Gastrocnemius medialis (tissue), 4 donors: ENCODE data around the gene DCPS. TPM values are rescaled to one million over a fixed set of nuclear protein-coding genes. Genes with fewer than 3 reads are reported as not detected.

ENCODE experiments used
- ATAC-seq, 2 donors: fragments of 150-250 bp; one replicate each; pipeline ENCODE4 v1.9.1; 2016
- DNase-seq, 2 donors: peaks; one replicate each; pipeline ENCODE4 v3.0.0-alpha.2; 2019
- H3K27ac ChIP-seq, 4 donors: fragments of 200-600 bp; sonication (generic); 1 replicate in 1 of 4; 2 replicates in 3 of 4; pipeline ENCODE4 v1.5.1; 2016 to 2018; ENCODE audit warnings: mild to moderate bottlenecking in 2 of 4, moderate library complexity in 1 of 4
- H3K27me3 ChIP-seq, 3 donors: fragments of 200-600 bp; sonication (generic) in 2 of 3; 1 replicate in 1 of 3; 2 replicates in 2 of 3; pipeline versions ENCODE4 v1.5.1 to v1.6.0; 2016 to 2019; ENCODE audit warnings: mild to moderate bottlenecking in 1 of 3, moderate library complexity in 1 of 3
- H3K36me3 ChIP-seq, 2 donors: fragments of 200-600 bp; sonication (generic) in 1 of 2; one replicate each; pipeline ENCODE4 v1.5.1; 2017 to 2018
- H3K4me1 ChIP-seq, 2 donors: fragments of 200-600 bp; sonication (generic) in 1 of 2; one replicate each; pipeline ENCODE4 v1.5.1; 2016 to 2017; ENCODE audit warnings: mild to moderate bottlenecking in 2 of 2
- H3K4me3 ChIP-seq, 4 donors: fragments of 200-600 bp; sonication (generic) in 3 of 4; 1 replicate in 1 of 4; 2 replicates in 3 of 4; pipeline ENCODE4 v1.5.1; 2016 to 2019; ENCODE audit warnings: mild to moderate bottlenecking in 2 of 4
- H3K9me3 ChIP-seq, 3 donors: fragments of 200-600 bp; sonication (generic) in 2 of 3; 1 replicate in 1 of 3; 2 replicates in 2 of 3; pipeline ENCODE4 v1.5.1; 2016 to 2019
- POLR2A ChIP-seq, 2 donors: fragments of 450-650 bp; IDR thresholded peaks; one replicate each; pipeline ENCODE4 v1.6.1; 2017; ENCODE audit warnings: antibody characterized with exemption in 2 of 2, mild to moderate bottlenecking in 2 of 2, moderate library complexity in 2 of 2
- in situ Hi-C, 4 donors: fragments of 200-750 bp; cut with MboI; loops; one replicate each; pipeline versions ENCODE4 v1.15.0 to v1.8.0; 2017; ENCODE audit warnings: low sequenced_read_pairs in 4 of 4
- intact Hi-C: fragments of 100-400 bp; cut with DNase I; formaldehyde crosslinking; loops from one replicate; pipeline ENCODE4 v1.15.1; 2023; ENCODE audit warnings: low total_unique reads
- total RNA-seq, 4 donors: library from RNA; depleted of rRNA; stranded (reverse); fragments of >200 nt; gene quantifications; one replicate each; pipeline versions ENCODE4 v1.1.0 to v1.2.3, GENCODE V29; 2016
- TF ChIP-seq, protein P1 (sequence below), 5 experiments: fragments of 450-650 bp in 3 of 5; fragments of 200-600 bp in 2 of 5; sonication (generic) in 2 of 5; IDR thresholded peaks in 4 of 5; conservative IDR thresholded peaks in 1 of 5; 1 replicate in 4 of 5; 2 replicates in 1 of 5; pipeline ENCODE4 v1.5.1; 2016 to 2019; ENCODE audit warnings: antibody characterized with exemption in 5 of 5, mild to moderate bottlenecking in 3 of 5, moderate library complexity in 3 of 5

Gene DCPS
- total RNA-seq, 4 donors from 2014 or later: 9.8 to 23.1 (median 11.5) TPM

DNA sequence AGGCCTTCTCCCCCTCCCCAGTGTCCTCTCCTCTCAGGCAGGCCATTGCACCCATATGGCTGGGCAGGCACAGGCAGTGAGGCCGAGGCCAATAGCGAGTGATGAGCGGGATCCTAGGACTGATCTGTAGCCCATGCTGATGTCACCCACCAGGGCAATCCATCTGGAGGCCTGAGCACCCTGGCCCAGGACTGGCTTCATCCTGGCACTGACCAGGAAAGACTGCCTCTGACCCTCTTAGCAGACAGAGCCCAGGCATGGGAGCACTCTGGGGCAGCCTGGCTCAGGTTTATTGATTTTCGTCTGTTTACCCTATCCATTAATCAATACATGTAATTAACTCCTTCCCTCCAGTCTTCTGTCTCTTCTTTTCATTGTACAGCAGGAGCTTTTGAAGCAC, 26.1 kb upstream of the DCPS start:
- H3K9me3 ChIP-seq: no peaks in the 10 kb centered on the region

DNA sequence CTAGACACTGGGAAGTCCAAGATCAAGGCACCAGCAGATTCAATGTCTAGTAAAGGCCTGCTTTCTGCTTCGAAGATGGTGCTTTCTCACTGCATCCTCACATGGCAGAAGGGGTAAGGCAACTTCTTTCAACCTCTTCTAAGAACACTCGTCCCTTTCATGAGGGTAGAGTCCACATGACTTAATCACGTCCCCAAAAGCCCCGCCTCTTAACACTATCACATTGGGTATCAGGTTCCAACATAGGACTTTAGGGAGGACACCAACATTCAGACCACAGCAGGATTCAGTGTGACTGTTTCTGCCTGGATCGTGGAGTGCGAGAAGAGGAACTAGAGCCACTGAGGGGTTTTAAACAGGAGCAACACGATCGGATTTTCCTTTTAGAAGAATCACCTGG, 24.7 kb upstream of the DCPS start:
- Histone ChIP-seq H3K4me3 (no peak overlapping the region), H3K36me3 (peaks cover 0 to 30% of the 10 kb centered on the region in 2 donors), H3K27me3 (no peaks in the 10 kb centered on the region), H3K27ac (no peak overlapping the region), H3K9me3 (no peaks in the 10 kb centered on the region), H3K4me1 (peaks cover 11 to 14% of the 10 kb centered on the region in 2 donors)
- intact Hi-C loops (no loop called here), in situ Hi-C loops (loop anchor here in 1 of 4 donors (10.0 kb wide), 1 partner anchor 64 kb away; the partner anchor contains the start of genes FAM118B and RPUSD4)
- TF ChIP-seq, protein P1, sequence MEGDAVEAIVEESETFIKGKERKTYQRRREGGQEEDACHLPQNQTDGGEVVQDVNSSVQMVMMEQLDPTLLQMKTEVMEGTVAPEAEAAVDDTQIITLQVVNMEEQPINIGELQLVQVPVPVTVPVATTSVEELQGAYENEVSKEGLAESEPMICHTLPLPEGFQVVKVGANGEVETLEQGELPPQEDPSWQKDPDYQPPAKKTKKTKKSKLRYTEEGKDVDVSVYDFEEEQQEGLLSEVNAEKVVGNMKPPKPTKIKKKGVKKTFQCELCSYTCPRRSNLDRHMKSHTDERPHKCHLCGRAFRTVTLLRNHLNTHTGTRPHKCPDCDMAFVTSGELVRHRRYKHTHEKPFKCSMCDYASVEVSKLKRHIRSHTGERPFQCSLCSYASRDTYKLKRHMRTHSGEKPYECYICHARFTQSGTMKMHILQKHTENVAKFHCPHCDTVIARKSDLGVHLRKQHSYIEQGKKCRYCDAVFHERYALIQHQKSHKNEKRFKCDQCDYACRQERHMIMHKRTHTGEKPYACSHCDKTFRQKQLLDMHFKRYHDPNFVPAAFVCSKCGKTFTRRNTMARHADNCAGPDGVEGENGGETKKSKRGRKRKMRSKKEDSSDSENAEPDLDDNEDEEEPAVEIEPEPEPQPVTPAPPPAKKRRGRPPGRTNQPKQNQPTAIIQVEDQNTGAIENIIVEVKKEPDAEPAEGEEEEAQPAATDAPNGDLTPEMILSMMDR (IDR thresholded peaks at IDR 0.05 in 4 of 5, conservative IDR thresholded peaks at IDR 0.05 in 1 of 5): no peak
- TF ChIP-seq POLR2A (IDR thresholded peaks at IDR 0.05): no peak
- no peak for DNase-seq
- no peak for ATAC-seq

More for the DNA sequence above, 26.1 kb upstream of the DCPS start:
- Histone ChIP-seq H3K27ac (no peak overlapping the region), H3K27me3 (no peaks in the 10 kb centered on the region), H3K4me1 (peaks cover 7 to 8% of the 10 kb centered on the region in 2 donors), H3K36me3 (peaks cover 0 to 44% of the 10 kb centered on the region in 2 donors), H3K4me3 (no peak overlapping the region)
- in situ Hi-C loops: loop anchor here in 1 of 4 donors (10.0 kb wide), 1 partner anchor 63 kb away; the partner anchor contains the start of genes FAM118B and RPUSD4
- intact Hi-C loops: no loop called here
- ATAC-seq (no peak), DNase-seq (no peak)
- TF ChIP-seq, protein P1 (IDR thresholded peaks at IDR 0.05 in 4 of 5, conservative IDR thresholded peaks at IDR 0.05 in 1 of 5): no peak
- no peak for TF ChIP-seq POLR2A (IDR thresholded peaks at IDR 0.05)

DNA sequence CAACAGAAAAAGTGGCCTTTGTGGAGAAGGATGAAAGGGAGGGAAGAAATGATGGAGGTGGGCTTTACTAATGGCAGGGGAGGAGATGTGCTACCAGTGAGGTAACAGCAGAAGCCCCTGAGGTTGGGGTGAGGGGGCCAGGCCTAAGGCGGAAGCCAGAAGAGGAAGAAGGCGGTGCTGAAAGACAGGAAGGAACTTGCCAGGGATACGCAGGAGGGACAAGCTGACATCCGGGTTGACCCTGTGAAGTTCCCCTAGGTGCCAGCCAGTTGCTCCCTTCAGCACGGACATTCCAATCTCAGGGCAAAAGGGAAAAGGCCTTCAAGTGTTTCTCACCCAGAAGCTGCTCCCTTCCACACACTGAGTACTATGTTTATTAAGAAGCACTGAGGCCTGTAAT, 23.3 kb upstream of the DCPS start:
- TF ChIP-seq, protein P1 (IDR thresholded peaks at IDR 0.05 in 4 of 5, conservative IDR thresholded peaks at IDR 0.05 in 1 of 5): no peak
- TF ChIP-seq POLR2A (IDR thresholded peaks at IDR 0.05): no peak
- intact Hi-C loops (no loop called here), in situ Hi-C loops (no loop called here)
- H3K9me3 ChIP-seq: no peaks in the 10 kb centered on the region
- peaks cover 0 to 16% of the 10 kb centered on the region in 2 donors for H3K36me3 ChIP-seq
- H3K27ac ChIP-seq: no peak overlapping the region
- no peak for DNase-seq
- H3K4me1 ChIP-seq: peaks cover 11 to 21% of the 10 kb centered on the region in 2 donors
- no peak overlapping the region for H3K4me3 ChIP-seq
- H3K27me3 ChIP-seq: no peaks in the 10 kb centered on the region
- no peak for ATAC-seq

DNA sequence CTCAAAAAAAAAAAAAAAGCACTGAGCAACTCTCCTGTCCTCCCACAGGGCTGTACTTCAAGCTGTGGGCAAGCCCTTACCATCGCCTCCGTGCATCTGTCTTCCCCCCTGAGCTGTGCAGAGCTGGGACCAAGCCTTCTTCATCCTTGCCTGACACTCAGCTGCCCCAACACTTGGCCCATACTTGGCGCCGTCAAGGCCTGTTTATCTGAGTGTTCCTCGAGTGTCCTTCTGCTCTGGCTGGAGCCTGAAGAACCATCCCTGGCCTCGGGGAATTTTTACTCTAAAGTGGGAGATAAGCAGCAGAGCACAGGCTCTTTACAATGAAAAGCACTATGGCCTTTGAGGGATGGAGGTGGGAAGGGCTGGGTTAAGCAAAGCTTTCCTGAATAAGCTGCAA, 22.6 kb upstream of the DCPS start:
- peak overlapping the region in 1 of 4 donors; percentile 94 for H3K27ac ChIP-seq
- in situ Hi-C loops: no loop called here

More for the DNA sequence above, 22.6 kb upstream of the DCPS start:
- peaks cover 11 to 21% of the 10 kb centered on the region in 2 donors for H3K4me1 ChIP-seq
- peaks cover 0 to 10% of the 10 kb centered on the region in 2 donors for H3K36me3 ChIP-seq
- intact Hi-C loops: no loop called here
- H3K4me3 ChIP-seq: no peak overlapping the region
- H3K9me3 ChIP-seq: no peaks in the 10 kb centered on the region
- ATAC-seq: no peak
- DNase-seq: no peak
- TF ChIP-seq, protein P1 (IDR thresholded peaks at IDR 0.05 in 4 of 5, conservative IDR thresholded peaks at IDR 0.05 in 1 of 5): no peak
- TF ChIP-seq POLR2A (IDR thresholded peaks at IDR 0.05): no peak
- H3K27me3 ChIP-seq: no peaks in the 10 kb centered on the region
